AG04449 (cell line): ENCODE results near the gene OBSL1.

Source experiments
- CTCF ChIA-PET: fragments of 350-600 bp; formaldehyde crosslinking; extraction: SDS; loops from one replicate; lab custom pipeline; 2021; ENCODE audit warnings: antibody characterized with exemption; lab: Yijun Ruan, JAX
- POLR2A ChIA-PET: fragments of 400-600, 350-600 bp; formaldehyde crosslinking; extraction: SDS; loops from one replicate; lab custom pipeline; 2020; ENCODE audit warnings: antibody characterized with exemption, inconsistent platforms; lab: Yijun Ruan, JAX
- DNase-seq: peaks from one replicate; pipeline ENCODE4 v3.0.0-alpha.2; 2010; ENCODE audit warnings: low read depth, low spot score
- H3K4me3 ChIP-seq: 2 replicates; pipeline ENCODE4 v1.5.1; 2011; ENCODE audit warnings: low read depth, mild to moderate bottlenecking, control low read depth, low read length
- CTCF ChIP-seq: IDR thresholded peaks from one replicate; pipeline ENCODE4 v1.5.1; 2011; ENCODE audit warnings: mild to moderate bottlenecking, moderate library complexity, low read length, control low read depth, inconsistent platforms; ENCODE audit not compliant: insufficient read depth; ENCODE audit errors: missing control alignments

Gene OBSL1

DNA sequence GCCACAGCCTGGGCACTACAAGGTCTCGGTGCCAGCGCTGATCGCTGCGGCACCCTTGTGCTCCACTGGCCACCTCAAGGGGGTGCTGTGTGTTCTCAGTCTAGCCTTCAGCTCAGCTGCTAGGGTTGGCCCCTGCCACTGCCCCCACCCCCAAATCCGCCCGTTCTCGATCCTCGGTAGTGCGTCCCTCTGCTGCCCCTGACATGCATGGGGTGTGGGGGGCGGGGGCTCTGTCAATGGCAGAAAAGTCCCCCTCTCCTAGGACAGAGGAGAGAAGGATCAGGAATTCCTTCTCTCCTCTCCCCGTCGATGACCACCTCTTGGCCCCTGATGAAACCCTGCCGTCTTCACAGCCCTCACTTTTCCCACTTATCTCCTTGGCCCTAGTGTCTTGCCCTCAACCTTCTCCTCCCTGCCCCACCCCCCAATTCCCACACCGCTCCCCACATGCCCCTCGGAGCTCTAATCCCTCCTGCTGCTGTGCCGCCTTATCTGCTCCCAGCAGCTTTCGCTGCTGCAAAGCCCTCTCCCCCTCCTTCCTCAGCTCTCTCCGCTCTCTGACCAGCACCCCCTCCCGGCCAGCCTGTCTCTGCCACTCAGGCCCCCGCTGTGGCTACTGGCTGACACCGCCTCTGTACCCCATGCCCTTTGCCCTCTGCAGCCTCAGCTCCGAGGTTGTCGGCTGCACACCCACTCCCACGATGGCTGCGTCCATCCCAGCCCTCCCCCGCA is 61.4 kb downstream of the OBSL1 start:
- peak; percentile 88 for TF ChIP-seq CTCF
- POLR2A ChIA-PET = interaction anchor here (0.8 to 2.5 kb wide), 6 partner anchors 10 to 57 kb away, joined by 3 to 28 read pairs (median 4); partner anchors contain the start of gene GMPPA
- DNase-seq = no peak
- CTCF ChIA-PET = interaction anchor here (0.6 to 39.0 kb wide), 23 partner anchors 12 to 122 kb away, joined by 3 to 1084 read pairs (median 5); partner anchors contain the start of genes DES, DNPEP, GMPPA and SPEG
- H3K4me3 ChIP-seq = peak overlapping the region; percentile 45

GRCh38 chr2:219508971-219509779 is 62.2 kb downstream of the OBSL1 start:
- no peak for TF ChIP-seq CTCF
- H3K4me3 ChIP-seq = no peak overlapping the region

DNA sequence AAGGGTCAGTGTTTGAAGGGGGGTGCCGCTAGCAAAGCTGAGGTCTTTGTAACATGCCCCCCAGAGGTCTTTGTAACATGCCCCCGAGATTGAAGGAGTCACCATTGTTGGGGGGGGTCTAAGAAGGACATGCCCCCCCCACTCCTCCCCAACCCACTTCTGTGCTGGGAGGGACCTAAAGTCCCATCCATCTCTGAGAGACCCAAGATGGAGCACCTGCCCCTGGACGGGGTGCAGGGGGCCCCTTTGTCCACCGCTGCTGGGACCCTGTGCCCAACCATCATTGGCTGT is 63.0 kb downstream of the OBSL1 start:
- TF ChIP-seq CTCF = no peak
- CTCF ChIA-PET = interaction anchor here (0.8 to 39.0 kb wide), 9 partner anchors 11 to 181 kb away, joined by 3 to 1084 read pairs (median 10); partner anchors contain the start of gene GMPPA
- POLR2A ChIA-PET = interaction anchor here (2.5 kb wide), 1 partner anchor 9 kb away, joined by 28 read pairs; the partner anchor contains the start of gene GMPPA
- DNase-seq = no peak
- H3K4me3 ChIP-seq = no peak overlapping the region

More at GRCh38 chr2:219508971-219509779, 62.2 kb downstream of the OBSL1 start:
- CTCF ChIA-PET = interaction anchor here (0.7 to 39.0 kb wide), 20 partner anchors 12 to 121 kb away, joined by 3 to 1084 read pairs (median 4); partner anchors contain the start of genes DES, DNPEP and GMPPA
- POLR2A ChIA-PET = interaction anchor here (1.1 to 2.5 kb wide), 5 partner anchors 10 to 21 kb away, joined by 3 to 28 read pairs (median 4); partner anchors contain the start of gene GMPPA
- no peak for DNase-seq

- no peak for DNase-seq
- ChIA-PET POLR2A (interaction anchor here (0.8 to 2.5 kb wide), 4 partner anchors 9 to 55 kb away, joined by 4 to 28 read pairs (median 6); partner anchors contain the start of gene GMPPA), CTCF (interaction anchor here (0.8 to 39.0 kb wide), 11 partner anchors 10 to 182 kb away, joined by 3 to 1084 read pairs (median 8); partner anchors contain the start of gene GMPPA)
- no peak overlapping the region for H3K4me3 ChIP-seq
- no peak for TF ChIP-seq CTCF
Measured at GRCh38 chr2:219507581-219508443, 63.5 kb downstream of the OBSL1 start.

DNA sequence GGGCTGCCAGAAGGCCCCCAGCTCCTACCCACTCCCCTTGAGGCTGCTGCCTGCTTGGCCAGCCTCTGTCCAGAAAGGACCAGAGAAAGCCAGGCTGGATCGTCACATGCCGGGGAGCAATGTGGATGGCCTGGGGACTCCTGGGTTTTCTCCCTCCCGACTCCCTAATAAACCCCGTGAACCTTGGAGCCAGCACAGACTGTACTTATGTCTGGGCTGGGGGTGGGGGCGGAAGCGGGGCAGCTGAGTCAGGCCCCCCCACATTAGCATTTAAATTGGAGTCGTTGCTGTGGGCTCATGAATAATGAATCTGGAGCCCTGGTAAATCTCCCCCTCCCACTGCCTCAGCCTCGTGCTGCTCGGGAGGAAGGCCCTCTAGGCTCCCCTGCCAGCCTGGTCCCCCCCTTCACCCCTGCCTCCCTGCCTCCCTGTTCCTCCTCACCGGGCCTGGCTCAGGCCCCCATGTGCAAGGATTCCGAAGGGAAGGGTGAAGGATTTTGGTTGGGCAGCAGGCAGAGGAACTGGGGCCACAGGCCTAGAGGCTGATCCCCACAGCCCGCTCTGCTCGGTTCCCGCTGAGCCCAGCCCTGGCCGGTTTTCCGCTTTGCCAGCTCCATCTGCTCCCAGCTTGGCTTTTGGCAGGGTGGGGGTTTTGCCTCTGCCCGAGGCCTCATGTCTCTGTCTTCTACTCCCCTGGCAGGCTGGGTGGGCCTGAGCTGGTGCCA is 64.4 kb downstream of the OBSL1 start:
- ChIA-PET CTCF (interaction anchor here (1.0 to 39.0 kb wide), 9 partner anchors 9 to 183 kb away, joined by 3 to 1084 read pairs (median 6); partner anchors contain the start of gene GMPPA), POLR2A (interaction anchor here (1.4 to 1.8 kb wide), 2 partner anchors 15 to 54 kb away, joined by 4 to 7 read pairs; no protein-coding TSS in a partner anchor)
- no peak for TF ChIP-seq CTCF
- H3K4me3 ChIP-seq = no peak overlapping the region
- DNase-seq = no peak
